Testis (tissue), 3 donors: ENCODE measurements around the gene SPECC1L. TPM values are rescaled to one million over a fixed set of nuclear protein-coding genes. Genes with fewer than 3 reads are reported as not detected.
A peak's percentile ranks its signal among the peaks of the same experiment; 100 is the strongest.

Experiments used
- DNase-seq: peaks from one replicate; pipeline ENCODE4 v3.0.0-alpha.2; 2019
- H3K27ac ChIP-seq, 2 donors: fragments of 200-600 bp; sonication (generic); one replicate each; pipeline ENCODE4 v1.5.1; 2019
- H3K27me3 ChIP-seq: fragments of 200-600 bp; sonication (generic); one replicate; pipeline ENCODE4 v1.5.1; 2019
- H3K36me3 ChIP-seq: fragments of 200-600 bp; sonication (generic); one replicate; pipeline ENCODE4 v1.5.1; 2017; ENCODE audit warnings: low read depth; ENCODE audit errors: missing control alignments
- H3K4me1 ChIP-seq: fragments of 200-600 bp; sonication (generic); one replicate; pipeline ENCODE4 v1.5.1; 2019
- H3K4me3 ChIP-seq, 2 donors: fragments of 200-600 bp; sonication (generic); one replicate each; pipeline ENCODE4 v1.5.1; 2017 to 2019
- H3K9me3 ChIP-seq: fragments of 200-600 bp; sonication (generic); one replicate; pipeline ENCODE4 v1.5.1; 2017
- CTCF ChIP-seq, 3 experiments: fragments of 450-650 bp in 2 of 3; fragments of 200-600 bp in 1 of 3; sonication (generic) in 1 of 3; IDR thresholded peaks; one replicate each; pipeline ENCODE4 v1.5.1; 2016 to 2019; ENCODE audit warnings: antibody characterized with exemption in 3 of 3, mild to moderate bottlenecking in 2 of 3, moderate library complexity in 1 of 3
- POLR2A ChIP-seq: fragments of 450-650 bp; IDR thresholded peaks from one replicate; pipeline ENCODE4 v1.6.1; 2017; ENCODE audit warnings: antibody characterized with exemption, mild to moderate bottlenecking, moderate library complexity
- WGBS, 2 donors: methylation state at CpG; one replicate each; pipeline ENCODE4 v1.1.5; 2018; 5-methylcytosine and 5-hydroxymethylcytosine counted together
- intact Hi-C: fragments of 100-400 bp; cut with DNase I; formaldehyde crosslinking; loops from one replicate; pipeline ENCODE4 v1.15.1; 2023; ENCODE audit warnings: low total_unique reads
- polyA plus RNA-seq: library from polyadenylated mRNA; stranded (reverse); fragments of 350-450 nt; fragmentation: Illumina TruSeq; extraction: RNeasy Lipid Tissue Mini Kit (QIAGEN cat#74804); gene quantifications from one replicate; pipeline ENCODE4 v1.2.3, GENCODE V29; 2014; ENCODE audit warnings: low read depth, low replicate concordance; ENCODE audit not compliant: insufficient read depth
- total RNA-seq, 2 donors: library from RNA; depleted of rRNA; stranded (reverse); fragments of >200 nt; gene quantifications; one replicate each; pipeline ENCODE4 v1.2.3, GENCODE V29; 2016

SPECC1L gene
- total and polyA plus RNA-seq, 3 donors from 2014 or later, result 70.0 to 83.6 (median 82.3) TPM

- WGBS, 2 donors, result 71 to 77% methylated on average over 5 of the region's 5 CpGs
- TF ChIP-seq POLR2A (no peak), CTCF (IDR thresholded peaks at IDR 0.05) (no peak)
- H3K4me3 ChIP-seq, result no peak overlapping the region
- DNase-seq, result no peak
- H3K36me3 ChIP-seq, result no peaks in the 10 kb centered on the region
- intact Hi-C loops, result no loop called here
- no peaks in the 10 kb centered on the region for H3K9me3 ChIP-seq
- H3K4me1 ChIP-seq, result peaks cover 15% of the 10 kb centered on the region
- H3K27me3 ChIP-seq, result no peaks in the 10 kb centered on the region
- peak overlapping the region in 1 of 2 donors; percentile 12 for H3K27ac ChIP-seq
These were observed 194.9 kb downstream of the SPECC1L start for GRCh38 chr22:24465566-24465965.

- DNase-seq, result no peak
- no peak overlapping the region for H3K4me3 ChIP-seq
- no peaks in the 10 kb centered on the region for H3K36me3 ChIP-seq
- 93 to 95% methylated on average over 3 of the region's 3 CpGs for WGBS, 2 donors
- no peaks in the 10 kb centered on the region for H3K9me3 ChIP-seq
- intact Hi-C loops, result no loop called here
- peak overlapping the region in 1 of 2 donors; percentile 12 for H3K27ac ChIP-seq
- TF ChIP-seq POLR2A, result no peak
- no peaks in the 10 kb centered on the region for H3K27me3 ChIP-seq
- H3K4me1 ChIP-seq, result peaks cover 18% of the 10 kb centered on the region
These were observed 195.3 kb downstream of the SPECC1L start for GRCh38 chr22:24465975-24466374.

GRCh38 chr22:24466716-24467328 lies 196.2 kb downstream of the SPECC1L start:
- intact Hi-C loops, result no loop called here
- peak; percentile 73 for DNase-seq
- peak overlapping the region; percentile 19 to 47 for H3K27ac ChIP-seq
- TF ChIP-seq POLR2A (no peak), CTCF (IDR thresholded peaks at IDR 0.05) (no peak)
- H3K4me3 ChIP-seq, result no peak overlapping the region
- 40 to 42% methylated on average over 1 of the region's 1 CpG for WGBS, 2 donors
- H3K9me3 ChIP-seq, result no peaks in the 10 kb centered on the region
- H3K36me3 ChIP-seq, result no peaks in the 10 kb centered on the region
- peaks cover 26% of the 10 kb centered on the region for H3K4me1 ChIP-seq
- no peaks in the 10 kb centered on the region for H3K27me3 ChIP-seq

GRCh38 chr22:24467340-24467739 lies 196.7 kb downstream of the SPECC1L start:
- WGBS, 2 donors, result 55 to 74% methylated on average over 2 of the region's 2 CpGs
- H3K27ac ChIP-seq, result peak overlapping the region in 1 of 2 donors; percentile 47
- H3K9me3 ChIP-seq, result no peaks in the 10 kb centered on the region
- no peaks in the 10 kb centered on the region for H3K27me3 ChIP-seq
- H3K36me3 ChIP-seq, result no peaks in the 10 kb centered on the region
- H3K4me3 ChIP-seq, result no peak overlapping the region
- H3K4me1 ChIP-seq, result peaks cover 31% of the 10 kb centered on the region
- intact Hi-C loops, result no loop called here
- no peak for TF ChIP-seq POLR2A
- TF ChIP-seq CTCF (IDR thresholded peaks at IDR 0.05), result no peak
- DNase-seq, result no peak

Other genes starting within 250 kb of the SPECC1L start
- 10 to 100 TPM in 1 of 2 donors, 1 to 10 TPM in 1; 5.7 to 11.9 TPM for gene SUSD2, start 89.3 kb upstream of the SPECC1L start, total RNA-seq
- gene SUSD2, start 89.3 kb upstream of the SPECC1L start, polyA plus RNA-seq, result 5.3 TPM
- 10 to 100 TPM; 15.0 to 22.9 TPM for gene GGT5, start 25.7 kb upstream of the SPECC1L start, total RNA-seq
- gene GGT5, start 25.7 kb upstream of the SPECC1L start, polyA plus RNA-seq, result 27.1 TPM
- 1 to 10 TPM; 2.2 to 5.1 TPM for gene ADORA2A, start 156.8 kb downstream of the SPECC1L start, total RNA-seq
- gene ADORA2A, start 156.8 kb downstream of the SPECC1L start, polyA plus RNA-seq, result 2.5 TPM
- 10 to 100 TPM; 11.5 to 12.1 TPM for gene UPB1, start 224.5 kb downstream of the SPECC1L start, total RNA-seq
- 6.7 TPM for gene UPB1, start 224.5 kb downstream of the SPECC1L start, polyA plus RNA-seq